ENCODE results near the gene POLE. TPM values are rescaled to one million over a fixed set of nuclear protein-coding genes. Genes with fewer than 3 reads are reported as not detected.

The POLE gene
- total RNA-seq, 1 experiment from 2014 or later: 62.9 TPM

- H3K9me3 ChIP-seq (ENCODE audit: insufficient read depth, low read depth): no peaks in the 10 kb centered on the region
- no peak overlapping the region for H3K4me3 ChIP-seq
- H3K36me3 ChIP-seq (ENCODE audit: low read depth): peaks cover 15% of the 10 kb centered on the region
- H3K79me2 ChIP-seq (ENCODE audit: low read depth): no peaks in the 10 kb centered on the region
- H3K27ac ChIP-seq: no peak overlapping the region
- TF ChIP-seq CTCF (conservative IDR thresholded peaks at IDR 0.05) (no peak), EZH2 (IDR thresholded peaks at IDR 0.05; ENCODE audit: low read depth) (no peak)
- H3K4me1 ChIP-seq (replicated peaks; ENCODE audit: insufficient read depth): no peaks in the 10 kb centered on the region
- H2AFZ ChIP-seq: no peak overlapping the region
- peaks cover 63% of the 10 kb centered on the region for H4K20me1 ChIP-seq (ENCODE audit: insufficient read depth)
- ChIA-PET CTCF (no interaction called here), POLR2A (ENCODE audit: unreplicated experiment) (no interaction called here)
- no peaks in the 10 kb centered on the region for H3K9me2 ChIP-seq (ENCODE audit: insufficient read depth)
- BruUV-seq (replicated peaks): no TSS peak
- no peak overlapping the region for H3K4me2 ChIP-seq
- H3K27me3 ChIP-seq (ENCODE audit: insufficient read depth, low read depth): no peaks in the 10 kb centered on the region
- no peak for DNase-seq
- intact Hi-C loops (cut with micrococcal nuclease; ENCODE audit: unreplicated experiment): no loop called here
- peaks cover 59% of the 10 kb centered on the region for H3F3A ChIP-seq (ENCODE audit: insufficient read depth, low read depth)
Measured at GRCh38 chr12:132719954-132720324, 32.8 kb upstream of the POLE start.

DNA sequence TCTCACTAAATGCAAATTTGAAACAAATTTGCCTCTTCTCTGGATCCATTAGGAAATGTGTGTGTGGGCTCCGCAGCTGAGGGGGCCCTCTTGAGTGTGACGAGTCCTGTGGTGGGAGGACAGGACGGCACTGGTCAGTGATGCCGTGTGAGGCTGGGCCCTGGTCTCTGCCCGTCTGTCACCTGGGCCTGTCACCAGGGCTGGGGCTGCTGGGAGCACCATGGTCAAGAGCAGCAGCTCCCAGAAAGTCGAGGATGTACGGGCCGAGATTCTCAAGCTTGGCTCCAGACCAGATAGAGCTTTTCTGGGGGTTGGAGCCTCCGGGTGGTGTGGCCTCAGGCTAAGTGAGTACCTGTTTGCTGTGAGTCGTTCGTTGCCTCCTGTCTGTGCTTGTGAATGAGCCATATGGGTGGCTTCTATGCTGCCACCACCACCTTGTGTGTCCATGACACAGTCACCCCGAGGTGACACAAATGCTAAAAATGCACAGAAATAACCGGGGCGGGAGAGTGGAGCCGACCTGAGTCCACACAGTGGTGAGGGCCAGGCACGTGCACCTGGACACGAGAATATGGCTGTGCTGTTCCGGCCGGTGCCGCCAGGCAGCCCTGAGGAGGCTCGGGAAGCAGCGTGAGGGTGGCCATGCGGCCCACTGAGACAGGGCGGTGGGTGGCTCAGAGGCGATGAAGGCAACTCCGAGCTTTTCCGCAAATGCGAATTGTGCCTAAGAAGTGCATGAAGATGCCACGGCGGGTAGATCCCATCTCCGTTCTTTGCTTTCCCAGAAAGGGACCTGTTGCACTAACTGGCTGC, 32.2 kb upstream of the POLE start:
- H3K79me2 ChIP-seq (ENCODE audit: low read depth): peaks cover 3% of the 10 kb centered on the region
- H4K20me1 ChIP-seq (ENCODE audit: insufficient read depth): peaks cover 62% of the 10 kb centered on the region
- CTCF ChIA-PET: no interaction called here
- H3F3A ChIP-seq (ENCODE audit: insufficient read depth, low read depth): peaks cover 55% of the 10 kb centered on the region
- TF ChIP-seq CTCF (conservative IDR thresholded peaks at IDR 0.05) (no peak), EZH2 (IDR thresholded peaks at IDR 0.05; ENCODE audit: low read depth) (no peak)
- POLR2A ChIA-PET (ENCODE audit: unreplicated experiment): no interaction called here
- H3K4me3 ChIP-seq: no peak overlapping the region
- H3K27ac ChIP-seq: no peak overlapping the region
- H3K36me3 ChIP-seq (ENCODE audit: low read depth): peaks cover 20% of the 10 kb centered on the region
- no peak for DNase-seq
- no peaks in the 10 kb centered on the region for H3K4me1 ChIP-seq (replicated peaks; ENCODE audit: insufficient read depth)
- intact Hi-C loops (cut with micrococcal nuclease; ENCODE audit: unreplicated experiment): no loop called here
- H3K27me3 ChIP-seq (ENCODE audit: insufficient read depth, low read depth): no peaks in the 10 kb centered on the region
- no TSS peak for BruUV-seq (replicated peaks)
- H3K9me2 ChIP-seq (ENCODE audit: insufficient read depth): no peaks in the 10 kb centered on the region
- H2AFZ ChIP-seq: no peak overlapping the region
- H3K9me3 ChIP-seq (ENCODE audit: insufficient read depth, low read depth): no peaks in the 10 kb centered on the region
- H3K4me2 ChIP-seq: no peak overlapping the region

GRCh38 chr12:132718644-132719043, 31.5 kb upstream of the POLE start:
- H3K4me3 ChIP-seq: no peak overlapping the region
- H3K4me1 ChIP-seq (replicated peaks; ENCODE audit: insufficient read depth): no peaks in the 10 kb centered on the region
- H3K36me3 ChIP-seq (ENCODE audit: low read depth): peaks cover 24% of the 10 kb centered on the region
- no peak overlapping the region for H2AFZ ChIP-seq
- H3K79me2 ChIP-seq (ENCODE audit: low read depth): peaks cover 10% of the 10 kb centered on the region
- no peak overlapping the region for H3K27ac ChIP-seq
- no TSS peak for BruUV-seq (replicated peaks)
- no peak overlapping the region for H3K4me2 ChIP-seq
- TF ChIP-seq EZH2 (IDR thresholded peaks at IDR 0.05; ENCODE audit: low read depth): no peak
- no peak for TF ChIP-seq CTCF (conservative IDR thresholded peaks at IDR 0.05)
- intact Hi-C loops (cut with micrococcal nuclease; ENCODE audit: unreplicated experiment): no loop called here
- H3K27me3 ChIP-seq (ENCODE audit: insufficient read depth, low read depth): no peaks in the 10 kb centered on the region
- H3F3A ChIP-seq (ENCODE audit: insufficient read depth, low read depth): peaks cover 48% of the 10 kb centered on the region
- H3K9me2 ChIP-seq (ENCODE audit: insufficient read depth): no peaks in the 10 kb centered on the region
- no peak for DNase-seq
- no peaks in the 10 kb centered on the region for H3K9me3 ChIP-seq (ENCODE audit: insufficient read depth, low read depth)
- CTCF ChIA-PET: no interaction called here
- peaks cover 67% of the 10 kb centered on the region for H4K20me1 ChIP-seq (ENCODE audit: insufficient read depth)
- POLR2A ChIA-PET (ENCODE audit: unreplicated experiment): no interaction called here
